NCI-H1930 (cell line): Measurements from ENCODE around the gene SLC6A4.
"Not testable (repeated sequence)": the region's sequence is repeated elsewhere in the genome, so short reads cannot be mapped to it uniquely, and the experiment has no call there.

Experiments used
- DNase-seq, 2 experiments: peaks; one replicate each; lab custom pipeline; 2025; lab: John Stamatoyannopoulos, UW

SLC6A4 gene

DNA sequence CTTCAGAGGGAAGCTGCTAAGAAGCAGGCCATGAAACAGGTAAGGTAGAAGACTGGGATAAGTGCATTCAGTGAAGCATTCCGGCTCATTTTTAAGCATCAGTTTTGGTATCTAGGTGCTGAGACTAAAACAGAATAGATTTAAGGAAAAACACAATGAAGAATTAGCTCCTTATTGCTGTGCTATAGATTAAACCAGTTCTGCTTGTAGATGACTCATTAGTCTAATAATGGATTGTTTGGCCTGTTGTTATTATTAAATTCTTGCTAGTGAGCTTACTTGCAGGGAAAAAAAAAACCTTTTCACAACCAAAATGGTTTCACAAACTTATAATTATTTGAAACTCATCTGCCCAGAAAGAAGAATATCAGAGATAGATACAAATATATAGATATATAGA, 62.9 kb downstream of the SLC6A4 start:
- no peak for DNase-seq

DNA sequence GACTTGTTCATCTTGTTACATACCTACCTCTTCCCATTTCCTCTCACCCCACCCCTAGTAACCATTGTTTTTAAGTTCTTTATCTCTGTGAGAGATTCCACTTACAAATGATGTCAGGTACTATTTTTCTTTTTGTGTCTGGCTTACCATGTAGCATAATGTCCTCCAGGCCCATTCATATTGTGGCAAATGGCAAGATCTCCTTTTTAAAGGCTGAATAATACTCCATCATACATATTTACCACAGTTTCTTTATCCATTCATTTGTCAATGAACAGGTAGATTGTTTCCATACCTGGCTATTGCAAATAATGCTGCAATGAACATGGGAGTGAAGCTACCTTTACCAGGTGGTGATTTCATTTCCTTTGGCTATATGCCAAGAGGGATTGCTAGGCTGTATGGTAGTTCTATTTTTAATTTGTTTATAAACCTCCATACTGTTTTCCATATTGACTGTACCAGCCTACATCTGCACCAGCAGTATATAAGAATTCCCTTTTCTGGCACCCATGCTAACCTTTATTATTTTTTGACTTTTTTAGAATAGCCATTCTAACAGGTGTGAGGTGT, 65.0 kb downstream of the SLC6A4 start:
- no peak for DNase-seq

DNA sequence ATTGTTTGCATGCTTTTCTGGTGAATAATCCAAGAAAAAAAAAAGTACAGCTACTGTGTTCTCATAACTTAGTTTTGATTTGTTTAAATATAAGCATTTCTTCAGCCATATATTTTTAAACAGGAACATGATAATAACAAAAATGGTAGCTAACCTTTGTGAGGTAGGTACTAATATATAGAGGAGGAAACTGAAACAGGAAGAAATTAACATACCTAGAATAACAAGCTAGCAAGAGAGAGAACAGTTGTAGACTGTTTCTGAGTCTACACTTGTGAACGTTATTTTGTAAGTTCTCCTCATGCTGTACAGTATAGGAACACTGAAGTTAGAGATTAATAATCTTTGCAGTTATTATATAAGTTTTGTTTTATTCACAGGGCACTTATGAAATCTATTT, 69.5 kb downstream of the SLC6A4 start:
- DNase-seq, result no peak

DNA sequence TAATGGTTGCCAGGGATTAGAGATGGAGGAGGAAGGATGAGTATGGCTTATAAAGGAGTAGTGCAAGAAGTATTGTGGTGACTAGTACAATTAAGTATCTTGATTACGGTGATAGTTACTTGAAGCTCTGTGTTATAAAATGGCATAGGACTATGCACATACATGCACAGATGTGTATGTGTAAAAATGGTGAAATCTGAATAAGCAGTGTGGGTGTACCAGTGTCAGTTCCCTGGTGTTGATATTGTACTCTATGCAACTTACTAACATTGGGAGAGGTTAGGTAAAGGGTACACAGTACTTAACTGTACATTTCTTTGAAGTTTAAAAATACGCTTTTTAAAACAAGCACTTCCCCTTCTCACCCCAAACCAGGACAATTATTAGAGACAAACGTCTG, 70.3 kb downstream of the SLC6A4 start:
- no peak for DNase-seq

DNA sequence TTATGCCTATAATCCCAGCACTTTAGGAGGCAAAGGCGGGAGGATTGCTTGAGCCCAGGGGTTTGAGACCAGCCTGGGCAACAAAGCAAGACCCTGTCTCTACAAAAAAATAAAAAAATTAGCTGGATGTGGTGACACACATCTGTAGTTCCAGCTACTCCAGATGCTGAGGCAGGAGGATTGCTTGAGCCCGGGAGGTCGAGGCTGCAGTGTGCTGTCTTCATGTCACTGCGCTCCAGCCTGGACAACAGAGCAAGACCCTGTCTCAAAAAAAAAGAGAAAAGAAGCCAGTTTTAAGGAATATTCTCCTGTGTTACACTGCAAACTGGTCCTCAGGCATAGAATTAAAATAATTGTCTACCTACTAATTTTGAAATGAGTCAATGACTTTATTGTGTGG, 71.0 kb downstream of the SLC6A4 start:
- no peak for DNase-seq

DNA sequence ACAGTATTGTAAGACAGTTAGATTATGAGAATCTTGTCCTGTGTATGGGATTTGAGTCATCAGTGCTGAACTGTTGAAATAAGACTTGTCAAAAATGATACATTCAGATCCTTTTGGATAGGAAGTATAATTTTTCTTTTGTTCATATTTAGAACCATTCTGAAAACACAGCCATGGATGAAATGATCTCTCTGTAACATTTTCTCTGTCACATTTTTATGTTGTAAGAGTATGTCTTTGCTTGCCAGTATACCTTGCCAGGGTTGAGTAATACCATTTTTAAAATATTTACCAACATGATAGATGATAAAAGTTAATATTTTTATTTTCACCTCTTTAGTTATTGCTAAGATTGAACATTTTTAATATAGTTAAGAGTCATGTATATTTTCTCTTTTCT, 73.9 kb downstream of the SLC6A4 start:
- DNase-seq, result no peak

DNA sequence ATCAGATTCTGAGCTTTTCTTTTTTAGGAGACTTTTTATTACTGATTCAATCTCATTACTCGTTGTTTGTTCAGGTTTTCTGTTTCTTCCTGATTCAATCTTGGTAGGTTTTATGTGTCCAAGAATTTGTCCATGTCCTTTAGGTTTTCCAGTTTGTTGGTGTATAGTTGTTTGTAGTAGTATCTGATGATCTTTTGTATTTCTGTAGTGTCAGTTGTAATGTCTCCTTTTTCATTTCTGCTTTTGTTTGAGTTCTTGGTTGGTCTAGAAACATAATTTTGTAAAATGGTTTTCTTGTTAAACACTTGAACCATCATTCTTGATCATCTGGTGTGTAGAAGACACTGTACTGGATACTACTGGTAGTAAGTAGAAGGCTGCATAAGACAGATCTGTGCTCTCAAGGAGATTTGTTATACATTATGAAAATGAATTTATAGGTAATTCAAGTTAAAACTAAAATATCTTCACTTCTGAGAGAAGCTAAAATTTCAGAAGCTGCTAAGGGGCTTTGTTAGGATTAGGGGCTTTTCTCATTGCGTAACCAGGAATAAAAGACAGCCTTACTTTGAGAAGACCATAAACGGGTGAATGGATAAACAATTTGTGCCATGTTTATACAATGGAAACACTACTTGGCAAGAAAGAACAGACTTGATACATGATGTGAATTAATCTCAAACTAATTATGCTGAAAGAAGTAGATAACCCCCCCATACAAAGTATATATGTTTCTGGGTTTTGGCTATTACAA, 74.9 kb downstream of the SLC6A4 start:
- peak; percentile 26 to 46 for DNase-seq

DNA sequence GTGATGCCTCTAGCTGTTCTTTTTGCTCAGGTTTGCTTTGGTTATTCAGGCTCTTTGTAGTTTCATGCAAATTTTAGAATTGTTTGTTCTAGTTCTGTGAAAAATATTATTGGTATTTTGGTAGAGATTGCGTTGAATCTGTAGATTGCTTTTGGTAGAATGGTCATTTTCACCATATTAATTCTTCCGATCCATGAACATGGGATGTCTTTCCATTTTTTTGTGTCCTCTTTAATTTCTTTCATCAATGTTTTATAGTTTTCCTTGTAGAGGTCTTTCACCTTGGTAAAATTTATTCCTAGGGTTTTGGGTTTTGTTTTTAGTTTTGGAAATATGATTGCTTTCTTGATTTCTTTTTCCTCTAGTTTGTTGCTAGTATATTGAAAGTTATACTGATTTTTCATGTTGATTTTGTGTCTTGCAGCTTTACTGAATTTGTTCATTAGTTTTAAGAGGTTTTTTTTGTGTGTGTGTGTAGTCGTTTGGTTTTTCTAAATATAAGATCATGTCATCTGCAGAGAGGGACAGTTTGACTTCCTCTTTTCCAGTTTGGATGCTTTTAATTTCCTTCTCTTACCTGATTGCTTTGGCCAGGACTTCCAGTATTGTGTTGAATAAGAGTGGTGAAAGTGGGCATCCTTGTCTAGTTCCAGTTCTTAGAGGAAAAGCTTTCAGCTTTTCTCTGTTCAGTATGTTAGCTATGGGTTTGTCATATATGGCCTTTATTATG, 76.4 kb downstream of the SLC6A4 start:
- no peak for DNase-seq

DNA sequence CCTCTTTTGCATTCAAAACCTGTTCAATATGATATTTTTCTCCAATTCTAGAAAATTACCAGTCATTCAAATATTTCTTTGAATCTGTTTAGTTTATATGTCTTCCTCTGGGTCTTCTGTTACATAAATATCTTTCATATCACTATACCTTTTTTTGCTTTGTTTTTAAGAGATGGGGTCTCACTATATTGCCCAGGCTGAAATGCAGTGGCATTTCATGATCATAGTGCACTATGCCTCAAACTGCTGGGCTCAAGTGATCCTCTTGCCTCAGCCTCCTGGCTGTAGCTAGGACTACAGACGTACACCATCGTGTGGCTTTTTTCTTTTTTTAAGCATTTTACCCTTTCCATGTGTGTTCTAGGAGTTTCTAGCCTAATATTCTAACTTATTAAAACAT, 80.1 kb downstream of the SLC6A4 start:
- DNase-seq, result no peak

DNA sequence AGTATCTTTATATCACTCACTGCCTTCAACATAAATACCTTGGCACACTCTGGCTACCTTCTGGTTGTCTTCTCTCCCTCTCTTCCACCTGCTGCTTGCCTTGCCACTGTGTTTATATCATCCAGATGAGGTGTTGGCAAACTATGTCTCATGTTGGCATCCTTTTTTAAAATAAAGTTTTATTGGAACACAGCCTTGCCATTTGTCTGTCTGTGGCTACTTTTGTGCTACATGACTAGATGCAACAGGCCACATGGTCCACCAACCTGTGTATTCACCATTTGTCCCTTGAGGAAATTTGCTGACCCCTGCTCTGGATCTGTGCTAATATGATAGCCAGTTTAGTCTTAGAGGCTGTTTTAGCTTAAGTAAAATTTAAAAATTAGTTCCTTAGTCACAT, 82.0 kb downstream of the SLC6A4 start:
- DNase-seq, result no peak

DNA sequence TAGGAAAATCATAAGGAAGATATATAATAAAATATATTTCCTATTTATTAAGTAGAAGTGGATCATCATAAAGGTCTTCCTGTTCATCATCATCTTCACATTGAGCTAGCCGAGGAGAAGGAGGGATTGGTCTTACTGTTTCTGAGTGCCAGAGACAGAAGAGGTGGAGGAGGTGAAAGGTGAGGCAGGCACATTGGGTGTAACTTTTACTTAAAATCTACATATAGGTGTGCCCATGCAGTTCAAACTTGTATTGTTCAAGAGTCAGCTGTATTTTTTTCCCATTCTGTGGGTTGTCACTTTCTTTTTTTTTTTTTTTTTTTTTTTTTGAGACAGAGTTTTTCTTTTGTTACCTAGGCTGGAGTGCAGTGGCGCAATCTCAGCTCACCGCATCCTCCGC, 84.0 kb downstream of the SLC6A4 start:
- DNase-seq, result no peak

DNA sequence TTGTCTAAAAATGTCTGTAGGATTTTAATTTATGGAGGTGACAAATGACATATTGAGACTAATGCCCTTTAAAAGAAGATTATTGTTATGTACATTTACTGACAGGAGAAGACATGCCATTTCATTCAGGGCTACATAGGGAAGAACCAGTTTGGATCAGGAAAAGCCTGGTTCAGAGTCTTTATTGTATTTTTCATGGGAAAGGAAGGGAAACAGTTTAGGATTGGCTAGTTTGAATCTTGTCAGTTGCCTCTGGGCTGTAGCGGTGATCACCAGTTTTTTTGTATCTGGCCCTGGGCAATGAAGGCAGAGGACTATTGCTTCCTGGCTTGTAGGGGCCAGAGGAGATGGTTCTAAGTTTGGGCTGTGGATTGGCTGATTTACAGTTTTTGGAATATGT, 87.1 kb downstream of the SLC6A4 start:
- DNase-seq, result no peak

DNA sequence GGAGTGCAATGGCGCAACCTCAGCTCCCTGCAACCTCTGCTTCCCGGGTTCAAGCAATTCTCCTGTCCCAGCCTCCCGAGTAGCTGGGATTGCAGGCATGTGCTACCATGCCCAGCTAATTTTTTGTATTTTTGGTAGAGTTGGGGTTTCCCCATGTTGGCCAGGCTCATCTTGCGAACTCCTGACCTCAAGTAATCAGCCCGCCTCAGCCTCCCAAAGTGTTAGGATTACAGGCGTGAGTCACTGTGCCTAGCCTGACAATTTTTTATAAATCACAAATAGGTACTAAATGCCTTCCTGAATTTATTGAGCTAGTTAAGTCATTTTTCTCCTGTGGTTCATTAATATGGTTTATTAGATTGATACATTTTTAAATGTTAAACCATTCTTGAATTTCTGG, 87.6 kb downstream of the SLC6A4 start:
- not testable (repeated sequence) for DNase-seq
